GM06990 (cell line): ENCODE measurements around the gene PRKCB.
"Not testable (repeated sequence)": the region's sequence is repeated elsewhere in the genome, so short reads cannot be mapped to it uniquely, and the experiment has no call there.

ENCODE experiments used
- DNase-seq: peaks from one replicate; pipeline ENCODE4 v3.0.0-alpha.2; 2011; ENCODE audit not compliant: insufficient read length; ENCODE audit errors: extremely low read depth
- H3K27me3 ChIP-seq: replicated peaks from 2 replicates; pipeline ENCODE4 v1.6.0; 2011; ENCODE audit warnings: low read length; ENCODE audit not compliant: control insufficient read depth, insufficient read depth
- H3K36me3 ChIP-seq: 2 replicates; pipeline ENCODE4 v1.5.1; 2011; ENCODE audit warnings: low read length; ENCODE audit not compliant: control insufficient read depth, insufficient read depth
- H3K4me3 ChIP-seq: replicated peaks from 2 replicates; pipeline ENCODE4 v1.5.1; 2011; ENCODE audit warnings: low read depth, mild to moderate bottlenecking, control low read depth, low read length
- TF ChIP-seq, protein P1 (sequence below): IDR thresholded peaks from 2 replicates; pipeline ENCODE4 v1.5.1; 2011; ENCODE audit warnings: low read length, control low read depth, mild to moderate bottlenecking, inconsistent platforms; ENCODE audit not compliant: insufficient read depth, poor library complexity, severe bottlenecking

The PRKCB gene

DNA sequence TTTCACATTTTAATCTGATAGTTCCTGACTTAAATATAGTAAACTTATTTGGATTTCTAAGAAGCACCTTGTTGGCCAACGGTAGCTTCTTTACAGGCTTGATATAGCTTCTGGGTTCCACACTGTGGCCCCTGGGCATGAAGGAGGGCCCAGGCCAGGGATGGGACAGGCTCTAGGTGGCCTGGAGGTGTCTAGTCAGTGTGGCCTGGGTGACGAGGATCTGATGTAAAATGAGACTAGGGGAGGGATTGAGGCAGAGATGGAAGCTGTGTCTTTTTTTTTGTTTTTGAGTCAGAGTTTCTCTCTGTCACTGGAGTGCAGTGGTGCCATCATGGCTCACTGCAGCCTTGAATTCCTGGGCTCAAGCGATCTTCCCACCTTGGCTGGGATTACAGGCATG, 187.0 kb downstream of the PRKCB start:
- Histone ChIP-seq H3K36me3 (peaks cover 4% of the 10 kb centered on the region; the same call in 1 of the 2 replicates), H3K27me3 (no peaks in the 10 kb centered on the region), H3K4me3 (no peak overlapping the region)
- TF ChIP-seq, protein P1, sequence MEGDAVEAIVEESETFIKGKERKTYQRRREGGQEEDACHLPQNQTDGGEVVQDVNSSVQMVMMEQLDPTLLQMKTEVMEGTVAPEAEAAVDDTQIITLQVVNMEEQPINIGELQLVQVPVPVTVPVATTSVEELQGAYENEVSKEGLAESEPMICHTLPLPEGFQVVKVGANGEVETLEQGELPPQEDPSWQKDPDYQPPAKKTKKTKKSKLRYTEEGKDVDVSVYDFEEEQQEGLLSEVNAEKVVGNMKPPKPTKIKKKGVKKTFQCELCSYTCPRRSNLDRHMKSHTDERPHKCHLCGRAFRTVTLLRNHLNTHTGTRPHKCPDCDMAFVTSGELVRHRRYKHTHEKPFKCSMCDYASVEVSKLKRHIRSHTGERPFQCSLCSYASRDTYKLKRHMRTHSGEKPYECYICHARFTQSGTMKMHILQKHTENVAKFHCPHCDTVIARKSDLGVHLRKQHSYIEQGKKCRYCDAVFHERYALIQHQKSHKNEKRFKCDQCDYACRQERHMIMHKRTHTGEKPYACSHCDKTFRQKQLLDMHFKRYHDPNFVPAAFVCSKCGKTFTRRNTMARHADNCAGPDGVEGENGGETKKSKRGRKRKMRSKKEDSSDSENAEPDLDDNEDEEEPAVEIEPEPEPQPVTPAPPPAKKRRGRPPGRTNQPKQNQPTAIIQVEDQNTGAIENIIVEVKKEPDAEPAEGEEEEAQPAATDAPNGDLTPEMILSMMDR = no peak
- no peak for DNase-seq

DNA sequence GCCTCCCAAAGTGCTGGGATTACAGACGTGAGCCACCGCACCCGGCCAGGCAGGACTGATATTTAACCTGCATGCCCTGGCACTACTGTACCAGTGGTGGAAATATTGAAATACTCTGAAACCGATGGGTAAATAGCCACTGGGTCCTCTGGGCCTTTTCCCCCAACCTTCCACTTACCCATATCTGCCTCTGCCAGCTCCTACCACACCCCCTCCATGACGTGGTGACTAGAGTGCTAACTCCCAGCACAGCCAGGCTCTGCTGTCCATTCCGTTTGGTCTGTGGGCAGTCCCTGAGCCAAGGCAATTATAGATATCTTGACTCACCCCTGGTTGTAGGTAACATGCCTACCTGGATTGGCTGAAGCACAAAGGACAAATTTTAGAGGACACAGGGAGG, 187.8 kb downstream of the PRKCB start:
- Histone ChIP-seq H3K4me3 (no peak overlapping the region), H3K36me3 (peaks cover 4% of the 10 kb centered on the region; the same call in 1 of the 2 replicates), H3K27me3 (no peaks in the 10 kb centered on the region)
- no peak for DNase-seq
- TF ChIP-seq, protein P1 = no peak

DNA sequence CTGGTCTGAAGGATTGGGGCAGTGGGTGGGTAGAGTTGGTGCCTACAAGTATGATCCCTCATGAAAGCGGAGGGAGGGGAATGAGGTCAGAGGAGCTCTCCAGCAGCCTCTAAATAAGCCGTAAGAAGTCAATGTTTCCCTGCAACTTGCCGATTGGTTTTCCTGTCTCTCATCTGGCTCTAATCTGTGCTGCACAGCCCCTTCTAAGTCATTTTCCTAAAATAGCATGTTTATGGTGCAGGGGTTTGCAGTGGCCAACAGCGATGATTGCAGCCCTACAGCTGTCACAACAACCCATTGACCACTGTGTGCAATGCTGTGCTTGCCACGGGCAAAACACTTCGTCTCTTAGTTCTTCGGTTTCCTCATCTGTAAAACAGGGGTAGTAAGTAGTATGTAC, 189.2 kb downstream of the PRKCB start:
- DNase-seq = no peak
- H3K36me3 ChIP-seq = peaks cover 4% of the 10 kb centered on the region; the same call in 1 of the 2 replicates
- TF ChIP-seq, protein P1 = no peak
- H3K4me3 ChIP-seq = no peak overlapping the region
- no peaks in the 10 kb centered on the region for H3K27me3 ChIP-seq

DNA sequence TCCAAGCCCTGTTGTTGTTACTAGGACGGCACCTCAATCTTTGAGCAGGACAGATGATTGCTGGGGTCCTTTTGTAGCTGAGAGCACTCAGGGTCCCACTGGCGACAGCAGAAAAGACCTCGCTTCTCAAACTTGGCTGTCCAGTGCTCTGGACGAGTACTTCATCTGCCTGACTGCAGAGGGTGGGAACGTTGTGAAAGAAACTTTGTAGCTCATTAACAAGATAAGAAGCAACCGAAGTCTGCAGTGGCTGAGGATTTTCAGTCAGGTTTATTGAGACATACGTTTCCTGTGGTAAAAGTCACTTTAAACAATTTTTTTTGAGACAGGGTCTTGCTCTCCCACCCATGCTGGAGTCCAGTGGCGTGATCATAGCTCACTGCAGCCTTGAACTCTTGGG, 191.7 kb downstream of the PRKCB start:
- Histone ChIP-seq H3K36me3 (peaks cover 14% of the 10 kb centered on the region), H3K4me3 (no peak overlapping the region), H3K27me3 (no peaks in the 10 kb centered on the region)
- no peak for DNase-seq
- TF ChIP-seq, protein P1 = no peak

DNA sequence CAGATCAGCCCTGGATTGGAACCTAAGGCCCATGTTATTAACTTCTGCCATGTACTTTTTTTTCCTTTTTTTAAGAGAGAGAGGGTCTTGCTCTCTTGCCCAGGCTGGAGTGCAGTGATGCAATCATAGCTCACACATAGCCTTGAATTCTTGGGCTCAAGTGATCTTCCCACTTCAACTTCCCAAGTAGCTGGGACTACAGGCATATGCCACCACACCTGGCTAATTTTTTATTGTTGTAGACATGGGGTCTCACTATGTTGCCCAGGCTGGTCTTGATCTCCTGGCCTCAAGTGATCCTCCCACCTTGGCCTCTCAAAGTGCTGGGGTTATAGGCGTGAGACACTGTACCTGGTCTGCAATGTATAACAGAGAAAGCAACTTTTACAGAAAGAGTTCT, 194.1 kb downstream of the PRKCB start:
- DNase-seq, H3K4me3 ChIP-seq, H3K27me3 ChIP-seq: not testable (repeated sequence)
- H3K36me3 ChIP-seq = peaks cover 26% of the 10 kb centered on the region

DNA sequence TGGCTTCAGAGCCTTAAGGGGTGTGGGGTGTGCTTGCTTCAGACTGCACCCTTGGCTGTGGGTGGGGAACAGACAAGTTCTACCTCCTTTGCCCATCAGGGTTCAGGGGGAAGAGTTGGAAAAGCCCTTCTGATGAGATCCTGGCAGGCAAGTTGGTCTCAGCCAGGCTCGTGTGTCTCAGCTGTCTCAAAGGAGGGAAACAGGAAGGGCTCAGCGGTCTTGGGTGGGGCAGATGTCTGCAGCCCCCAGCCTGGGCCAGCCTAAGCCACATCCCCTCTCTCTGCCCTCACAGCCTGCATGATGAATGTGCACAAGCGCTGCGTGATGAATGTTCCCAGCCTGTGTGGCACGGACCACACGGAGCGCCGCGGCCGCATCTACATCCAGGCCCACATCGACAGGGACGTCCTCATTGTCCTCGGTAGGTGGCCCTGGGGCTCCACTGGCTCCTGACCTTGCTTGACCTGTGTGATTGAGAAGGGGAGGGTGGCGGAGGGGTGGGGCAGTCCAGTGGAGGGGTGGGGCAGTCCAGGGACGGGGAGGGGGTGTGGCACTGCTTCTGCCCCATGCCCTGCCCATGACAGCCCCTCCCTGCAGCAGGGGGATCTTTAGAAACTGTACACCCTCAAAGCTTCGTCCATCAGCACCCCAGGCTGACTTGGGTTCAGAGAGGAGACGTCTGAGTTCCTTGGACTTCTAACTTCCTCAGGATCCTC, 199.5 kb downstream of the PRKCB start:
- Histone ChIP-seq H3K27me3 (no peaks in the 10 kb centered on the region), H3K36me3 (peaks cover 35% of the 10 kb centered on the region), H3K4me3 (no peak overlapping the region)
- DNase-seq = no peak
- TF ChIP-seq, protein P1 = no peak
